ENCODE results near the gene PLEKHA5.

Gene PLEKHA5

GRCh38 chr12:19128485-19128884, 1.0 kb upstream of the PLEKHA5 start:
- no peak for DNase-seq

GRCh38 chr12:19129122-19129485, 429 bp upstream of the PLEKHA5 start:
- DNase-seq: no peak

GRCh38 chr12:19130224-19131024, 891 bp downstream of the PLEKHA5 start:
- DNase-seq: peak; percentile 35

- no peak for DNase-seq
These were observed 1.5 kb downstream of the PLEKHA5 start for GRCh38 chr12:19131025-19131444.

GRCh38 chr12:19138551-19138950, 9.0 kb downstream of the PLEKHA5 start:
- no peak for DNase-seq

- DNase-seq: no peak
These were observed 9.4 kb downstream of the PLEKHA5 start for GRCh38 chr12:19138956-19139355.

GRCh38 chr12:19139615-19140194, 10.2 kb downstream of the PLEKHA5 start:
- DNase-seq: no peak

GRCh38 chr12:19140381-19141236, 11.1 kb downstream of the PLEKHA5 start:
- DNase-seq: peak; percentile 44

- DNase-seq: no peak
These were observed 13.0 kb downstream of the PLEKHA5 start for GRCh38 chr12:19142499-19142898.

GRCh38 chr12:19144287-19144686, 14.8 kb downstream of the PLEKHA5 start:
- DNase-seq: no peak

GRCh38 chr12:19144985-19145384, 15.5 kb downstream of the PLEKHA5 start:
- no peak for DNase-seq

GRCh38 chr12:19148860-19149259, 19.3 kb downstream of the PLEKHA5 start:
- DNase-seq: no peak

GRCh38 chr12:19150273-19150900, 20.9 kb downstream of the PLEKHA5 start:
- DNase-seq: no peak

- DNase-seq: no peak
These were observed 21.8 kb downstream of the PLEKHA5 start for GRCh38 chr12:19151298-19151697.

GRCh38 chr12:19153396-19153795, 23.9 kb downstream of the PLEKHA5 start:
- no peak for DNase-seq

- no peak for DNase-seq
These were observed 25.2 kb downstream of the PLEKHA5 start for GRCh38 chr12:19154686-19155085.

GRCh38 chr12:19155981-19156734, 26.6 kb downstream of the PLEKHA5 start:
- DNase-seq: no peak

- DNase-seq: no peak
These were observed 29.4 kb downstream of the PLEKHA5 start for GRCh38 chr12:19158923-19159322.

GRCh38 chr12:19161216-19161615, 31.7 kb downstream of the PLEKHA5 start:
- DNase-seq: no peak

GRCh38 chr12:19165451-19165850, 35.9 kb downstream of the PLEKHA5 start:
- no peak for DNase-seq

GRCh38 chr12:19166387-19166786, 36.9 kb downstream of the PLEKHA5 start:
- no peak for DNase-seq

- no peak for DNase-seq
These were observed 37.4 kb downstream of the PLEKHA5 start for GRCh38 chr12:19166956-19167355.
